NT2/D1 (cell line): ENCODE results near the gene MRPL34.

Experiments
- SUZ12 ChIP-seq: IDR thresholded peaks from 2 replicates; pipeline ENCODE4 v1.6.1; 2011; ENCODE audit not compliant: insufficient read length, insufficient read depth; ENCODE audit errors: extremely low read depth
- YY1 ChIP-seq: IDR thresholded peaks from 2 replicates; pipeline ENCODE4 v1.6.1; 2011; ENCODE audit not compliant: insufficient read length, insufficient read depth
- ZNF274 ChIP-seq: IDR thresholded peaks from 2 replicates; pipeline ENCODE4 v1.6.1; 2011; ENCODE audit warnings: mild to moderate bottlenecking, low read depth, low read length

DNA sequence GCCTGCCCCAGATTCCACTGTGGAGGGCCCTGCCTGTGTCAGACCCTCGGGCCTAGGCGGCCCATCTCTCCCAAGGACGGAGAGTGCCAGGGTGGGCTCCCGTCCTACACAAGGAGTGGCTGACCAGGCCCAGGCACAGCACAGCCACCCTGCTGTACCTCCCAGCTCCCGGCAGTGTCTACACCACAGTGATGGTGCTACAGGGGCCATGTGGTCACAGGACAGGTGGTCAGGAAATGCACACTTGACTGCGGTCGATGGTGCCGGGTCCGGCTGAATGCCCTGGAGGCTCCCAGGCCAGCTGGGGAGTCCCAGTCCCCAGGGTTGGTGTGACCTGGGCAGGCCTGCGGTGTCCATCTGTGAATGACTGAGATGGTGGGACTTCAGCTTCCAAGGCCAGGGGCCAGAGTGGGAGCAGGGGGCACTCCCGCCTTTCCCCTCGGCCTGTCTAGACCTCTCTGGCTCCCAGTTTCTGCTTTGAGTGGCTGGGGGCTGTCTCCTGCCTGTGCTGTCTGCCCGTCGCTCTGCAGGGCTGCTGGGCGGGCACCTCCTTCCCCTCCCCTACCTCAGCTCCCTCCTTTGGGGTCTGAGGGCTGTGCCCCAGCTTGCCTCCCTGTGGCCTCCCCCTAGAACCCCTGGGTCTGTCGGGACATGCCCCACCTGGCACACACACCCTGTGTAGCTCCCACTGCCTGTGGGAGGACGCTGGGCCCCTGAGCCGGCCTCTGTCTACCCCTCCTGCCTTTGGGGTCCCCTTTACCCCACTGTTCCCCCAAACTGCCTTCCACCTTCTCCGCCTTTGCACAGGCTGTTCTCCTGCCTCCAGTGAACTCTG lies 16.2 kb downstream of the MRPL34 start:
- no peak for TF ChIP-seq ZNF274
- TF ChIP-seq YY1 = no peak
- no peak for TF ChIP-seq SUZ12
